GM12872 (cell line): ENCODE measurements around the gene ERFL.

Experiments used
- CTCF ChIP-seq: IDR thresholded peaks from 3 replicates; pipeline ENCODE4 v1.5.1; 2011; ENCODE audit warnings: low read depth, mild to moderate bottlenecking, low read length, moderate library complexity; ENCODE audit not compliant: insufficient read depth

Gene ERFL

GRCh38 chr19:41906916-41907680 is 21.2 kb downstream of the ERFL start:
- no peak for TF ChIP-seq CTCF

- TF ChIP-seq CTCF: no peak
Measured at GRCh38 chr19:41906271-41906670, 22.0 kb downstream of the ERFL start.

- TF ChIP-seq CTCF: no peak
Measured at GRCh38 chr19:41905273-41906002, 22.8 kb downstream of the ERFL start.

- TF ChIP-seq CTCF: no peak
Measured at GRCh38 chr19:41904118-41904870, 24.0 kb downstream of the ERFL start.

DNA sequence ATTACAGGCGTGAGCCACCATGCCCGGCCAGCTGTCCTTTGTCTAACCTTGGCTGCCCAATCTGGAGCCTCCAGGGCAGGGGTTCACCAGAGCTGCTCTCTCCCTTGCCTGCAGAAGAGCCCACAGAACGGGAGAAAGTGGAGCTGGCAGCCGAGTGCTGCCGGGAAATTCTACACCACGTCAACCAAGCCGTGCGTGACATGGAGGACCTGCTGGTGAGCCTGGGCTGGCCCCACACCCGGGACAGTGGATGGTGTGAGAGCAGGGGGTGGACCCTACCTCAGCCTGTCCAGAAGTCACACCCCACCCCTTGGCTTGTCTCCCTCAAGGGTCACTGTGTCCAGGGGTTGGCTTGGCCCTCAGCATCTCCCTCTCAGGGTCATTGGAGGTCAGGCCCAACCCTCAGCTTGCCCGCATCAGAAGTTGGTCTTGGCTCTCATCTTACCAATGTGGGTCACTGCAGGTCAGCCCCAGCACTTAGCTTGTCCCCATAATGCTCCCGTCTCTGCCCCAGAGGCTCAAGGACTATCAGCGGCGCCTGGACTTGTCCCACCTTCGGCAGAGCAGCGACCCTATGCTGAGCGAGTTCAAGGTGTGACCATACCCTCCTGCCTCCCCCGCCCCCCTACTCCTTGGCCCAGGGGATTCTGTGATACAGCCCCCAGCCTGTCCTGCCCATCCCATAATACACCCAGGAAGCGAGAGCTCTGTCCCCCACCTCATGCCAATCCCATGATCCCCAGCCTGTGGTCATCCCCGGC is 24.9 kb downstream of the ERFL start:
- TF ChIP-seq CTCF: no peak

GRCh38 chr19:41902594-41902993 is 25.7 kb downstream of the ERFL start:
- TF ChIP-seq CTCF: no peak
